Measurements from ENCODE around the gene LPP.

The LPP gene

GRCh38 chr3:188278717-188279324, 124.9 kb downstream of the LPP start:
- Histone ChIP-seq H3K36me3 (no peaks in the 10 kb centered on the region), H3K4me3 (ENCODE audit: low read depth, low read length) (no peak overlapping the region), H3K4me1 (no peaks in the 10 kb centered on the region), H3K27me3 (no peaks in the 10 kb centered on the region), H3K9me3 (no peaks in the 10 kb centered on the region)
- TF ChIP-seq CTCF (IDR thresholded peaks at IDR 0.05; ENCODE audit: low read depth, low read length): no peak
- DNase-seq: no peak

GRCh38 chr3:188279502-188280335, 125.8 kb downstream of the LPP start:
- Histone ChIP-seq H3K4me1 (no peaks in the 10 kb centered on the region), H3K4me3 (ENCODE audit: low read depth, low read length) (no peak overlapping the region), H3K27me3 (no peaks in the 10 kb centered on the region), H3K36me3 (no peaks in the 10 kb centered on the region), H3K9me3 (no peaks in the 10 kb centered on the region)
- DNase-seq: no peak
- no peak for TF ChIP-seq CTCF (IDR thresholded peaks at IDR 0.05; ENCODE audit: low read depth, low read length)

- H3K4me3 ChIP-seq (ENCODE audit: low read depth, low read length): no peak overlapping the region
- no peak for DNase-seq
Observed at GRCh38 chr3:188280627-188281026, 126.7 kb downstream of the LPP start.

GRCh38 chr3:188282871-188283270, 128.9 kb downstream of the LPP start:
- Histone ChIP-seq H3K27me3 (no peaks in the 10 kb centered on the region), H3K9me3 (no peaks in the 10 kb centered on the region), H3K36me3 (no peaks in the 10 kb centered on the region), H3K4me1 (no peaks in the 10 kb centered on the region), H3K4me3 (ENCODE audit: low read depth, low read length) (no peak overlapping the region)
- TF ChIP-seq CTCF (IDR thresholded peaks at IDR 0.05; ENCODE audit: low read depth, low read length): no peak
- no peak for DNase-seq

More at GRCh38 chr3:188280627-188281026, 126.7 kb downstream of the LPP start:
- H3K9me3 ChIP-seq: no peaks in the 10 kb centered on the region
- H3K27me3 ChIP-seq: no peaks in the 10 kb centered on the region
- no peak for TF ChIP-seq CTCF (IDR thresholded peaks at IDR 0.05; ENCODE audit: low read depth, low read length)
- no peaks in the 10 kb centered on the region for H3K4me1 ChIP-seq
- H3K36me3 ChIP-seq: no peaks in the 10 kb centered on the region

- Histone ChIP-seq H3K4me3 (ENCODE audit: low read depth, low read length) (no peak overlapping the region), H3K9me3 (no peaks in the 10 kb centered on the region), H3K27me3 (no peaks in the 10 kb centered on the region), H3K36me3 (no peaks in the 10 kb centered on the region), H3K4me1 (no peaks in the 10 kb centered on the region)
- DNase-seq: no peak
- TF ChIP-seq CTCF (IDR thresholded peaks at IDR 0.05; ENCODE audit: low read depth, low read length): no peak
Observed at GRCh38 chr3:188283347-188283746, 129.4 kb downstream of the LPP start.

Data from BE2C (cell line).